Measurements from ENCODE around the gene MRPL34. TPM values are rescaled to one million over a fixed set of nuclear protein-coding genes. Genes with fewer than 3 reads are reported as not detected.
"Not testable (repeated sequence)": the region's sequence is repeated elsewhere in the genome, so short reads cannot be mapped to it uniquely, and the experiment has no call there.

The MRPL34 gene
- total RNA-seq, 1 donor from 2014 or later = 25.9 TPM

GRCh38 chr19:17266589-17266974, 39.1 kb upstream of the MRPL34 start:
- no peaks in the 10 kb centered on the region for H3K36me3 ChIP-seq
- H3K27ac ChIP-seq = no peak overlapping the region
- Mint-ChIP-seq H3K4me3 (peak overlapping the region; percentile 86), H3K27me3 (ENCODE audit: insufficient read depth, low read depth) (peaks cover 5% of the 10 kb centered on the region), H3K4me1 (peaks cover 23% of the 10 kb centered on the region), H3K9me3 (no peaks in the 10 kb centered on the region), H3K27ac (peak overlapping the region; percentile 29), H3K36me3 (peaks cover 7% of the 10 kb centered on the region)
- no peak overlapping the region for H2AFZ ChIP-seq (replicated peaks)
- no peaks in the 10 kb centered on the region for H3K9me3 ChIP-seq (ENCODE audit: low read depth)
- peaks cover 23% of the 10 kb centered on the region for H3F3A ChIP-seq (ENCODE audit: low read depth)
- no peak overlapping the region for H3K9ac ChIP-seq
- peaks cover 17% of the 10 kb centered on the region for H3K79me2 ChIP-seq (ENCODE audit: low read depth)
- peaks cover 5% of the 10 kb centered on the region for H3K4me1 ChIP-seq
- no peak for TF ChIP-seq EZH2 (IDR thresholded peaks at IDR 0.05)
- no peak for TF ChIP-seq EZH2phosphoT487 (IDR thresholded peaks at IDR 0.05)
- TF ChIP-seq CTCF (IDR thresholded peaks at IDR 0.05) = no peak
- no peak overlapping the region for H3K4me2 ChIP-seq
- DNase-seq (ENCODE audit: low spot score) = peak; percentile 41
- no peaks in the 10 kb centered on the region for H4K20me1 ChIP-seq (ENCODE audit: low read depth)
- no peak overlapping the region for H3K4me3 ChIP-seq
- no peaks in the 10 kb centered on the region for H3K27me3 ChIP-seq

GRCh38 chr19:17266975-17267788, 38.5 kb upstream of the MRPL34 start, which contains the start of gene BABAM1:
TSS of gene BABAM1 (plus strand) at chr19:17267443. CDS start at chr19:17268807, 1,364 bp downstream.
- TF ChIP-seq EZH2phosphoT487 (IDR thresholded peaks at IDR 0.05) (no peak), EZH2 (IDR thresholded peaks at IDR 0.05) (no peak), CTCF (IDR thresholded peaks at IDR 0.05) (no peak)
- Histone ChIP-seq H3K79me2 (ENCODE audit: low read depth) (peaks cover 17% of the 10 kb centered on the region), H3K36me3 (no peaks in the 10 kb centered on the region), H3K27me3 (no peaks in the 10 kb centered on the region), H2AFZ (replicated peaks) (peak within 1 kb of the TSS; percentile 94), H3K4me2 (peak within 1 kb of the TSS; percentile 95), H3K9me3 (ENCODE audit: low read depth) (no peaks in the 10 kb centered on the region), H3F3A (ENCODE audit: low read depth) (peaks cover 23% of the 10 kb centered on the region), H4K20me1 (ENCODE audit: low read depth) (no peaks in the 10 kb centered on the region), H3K4me3 (peak within 1 kb of the TSS; percentile 99), H3K4me1 (peaks cover 5% of the 10 kb centered on the region), H3K9ac (peak within 1 kb of the TSS; percentile 92), H3K27ac (no peak within 1 kb of the TSS)
- DNase-seq (ENCODE audit: low spot score) = peak; percentile 97
- H3K9me3 Mint-ChIP-seq = no peaks in the 10 kb centered on the region
- H3K27ac Mint-ChIP-seq = peak within 1 kb of the TSS; percentile 74
- H3K4me3 Mint-ChIP-seq = peak within 1 kb of the TSS; percentile 86
- H3K27me3 Mint-ChIP-seq (ENCODE audit: insufficient read depth, low read depth) = peaks cover 5% of the 10 kb centered on the region
- H3K36me3 Mint-ChIP-seq = peaks cover 8% of the 10 kb centered on the region
- H3K4me1 Mint-ChIP-seq = peaks cover 23% of the 10 kb centered on the region

- Mint-ChIP-seq H3K9me3 (no peaks in the 10 kb centered on the region), H3K27ac (no peak overlapping the region), H3K27me3 (ENCODE audit: insufficient read depth, low read depth) (peaks cover 5% of the 10 kb centered on the region), H3K36me3 (peaks cover 8% of the 10 kb centered on the region), H3K4me3 (peak overlapping the region; percentile 86), H3K4me1 (peaks cover 16% of the 10 kb centered on the region)
- Histone ChIP-seq H3K4me1 (peaks cover 5% of the 10 kb centered on the region), H3K9me3 (ENCODE audit: low read depth) (no peaks in the 10 kb centered on the region), H3K9ac (no peak overlapping the region), H3K27ac (no peak overlapping the region), H3K27me3 (no peaks in the 10 kb centered on the region), H3K4me3 (no peak overlapping the region), H3K36me3 (no peaks in the 10 kb centered on the region), H4K20me1 (ENCODE audit: low read depth) (no peaks in the 10 kb centered on the region), H3K4me2 (no peak overlapping the region), H3F3A (ENCODE audit: low read depth) (peaks cover 23% of the 10 kb centered on the region), H3K79me2 (ENCODE audit: low read depth) (peaks cover 17% of the 10 kb centered on the region), H2AFZ (replicated peaks) (no peak overlapping the region)
- DNase-seq (ENCODE audit: low spot score) = no peak
- TF ChIP-seq CTCF (IDR thresholded peaks at IDR 0.05) (no peak), EZH2 (IDR thresholded peaks at IDR 0.05) (no peak), EZH2phosphoT487 (IDR thresholded peaks at IDR 0.05) (no peak)
Observed at GRCh38 chr19:17268754-17269153, 36.9 kb upstream of the MRPL34 start.

GRCh38 chr19:17274892-17275291, 30.8 kb upstream of the MRPL34 start:
- H3K9ac ChIP-seq; H3K4me3 Mint-ChIP-seq; H3K4me2 ChIP-seq; H3K79me2 ChIP-seq (ENCODE audit: low read depth); H2AFZ ChIP-seq (replicated peaks); H3K4me3 ChIP-seq; H3K27ac Mint-ChIP-seq; H3K36me3 ChIP-seq; H3K27me3 Mint-ChIP-seq (ENCODE audit: insufficient read depth, low read depth); H3K4me1 Mint-ChIP-seq; H4K20me1 ChIP-seq (ENCODE audit: low read depth); H3K27me3 ChIP-seq; H3K4me1 ChIP-seq; H3K27ac ChIP-seq; H3K9me3 ChIP-seq (ENCODE audit: low read depth); H3K9me3 Mint-ChIP-seq; H3F3A ChIP-seq (ENCODE audit: low read depth); DNase-seq (ENCODE audit: low spot score): not testable (repeated sequence)
- peaks cover 15% of the 10 kb centered on the region for H3K36me3 Mint-ChIP-seq

All from neural progenitor cell (in vitro differentiated cells).